HL-60 (cell line): ENCODE data around the gene CBX1.

ENCODE experiments used
- CTCF ChIP-seq: IDR thresholded peaks from one replicate; pipeline ENCODE4 v1.5.1; 2011; ENCODE audit warnings: low read length, control low read depth, inconsistent platforms; ENCODE audit not compliant: insufficient read depth
- GABPA ChIP-seq: IDR thresholded peaks from 2 replicates; pipeline ENCODE4 v1.6.1; 2012; ENCODE audit warnings: low read depth
- POLR2AphosphoS5 ChIP-seq: IDR thresholded peaks from 2 replicates; pipeline ENCODE4 v1.6.1; 2012; ENCODE audit warnings: low read depth
- SPI1 ChIP-seq: IDR thresholded peaks from 2 replicates; pipeline ENCODE4 v1.6.1; 2012; ENCODE audit warnings: low read depth, mild to moderate bottlenecking, borderline replicate concordance
- TF ChIP-seq, protein P1 (sequence below): IDR thresholded peaks from 2 replicates; pipeline ENCODE4 v1.6.1; 2012; ENCODE audit warnings: low read depth; ENCODE audit not compliant: insufficient replicate concordance

DNA sequence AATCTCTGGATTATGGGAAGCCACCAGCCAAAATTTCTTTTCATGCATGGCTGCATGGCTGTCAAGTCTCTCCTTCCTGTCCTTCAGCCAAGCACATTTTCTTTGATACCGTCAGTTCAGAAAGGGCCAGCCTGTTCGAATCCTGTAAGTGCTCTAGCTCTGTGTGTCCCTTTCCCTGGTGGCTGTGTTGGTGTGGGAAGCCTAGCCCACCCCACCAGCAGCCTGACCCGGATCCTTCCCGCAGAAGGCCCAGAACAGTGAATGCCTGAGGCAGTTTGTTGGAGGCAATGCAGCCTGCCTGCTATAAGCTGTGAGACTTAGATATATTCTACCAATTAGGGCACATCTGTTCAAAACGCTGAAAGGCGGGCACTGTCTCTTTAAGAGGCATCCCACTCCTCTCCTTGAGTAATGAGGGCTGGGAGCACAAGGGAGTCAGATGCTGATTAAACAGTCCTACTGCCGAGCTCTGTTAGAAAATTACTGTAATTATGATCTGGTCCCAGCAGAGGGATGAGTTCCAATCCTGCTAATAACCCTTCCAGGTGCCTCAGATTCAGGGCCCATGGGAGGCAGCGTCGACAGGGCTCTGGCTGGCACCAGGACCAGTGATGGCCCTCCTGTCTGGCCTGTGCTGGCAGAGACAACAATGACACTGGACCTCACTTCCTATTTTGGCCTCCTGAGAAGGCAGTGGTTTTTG, 24.7 kb upstream of the CBX1 start:
- no peak for TF ChIP-seq POLR2AphosphoS5
- no peak for TF ChIP-seq CTCF
- no peak for TF ChIP-seq GABPA
- TF ChIP-seq, protein P1, sequence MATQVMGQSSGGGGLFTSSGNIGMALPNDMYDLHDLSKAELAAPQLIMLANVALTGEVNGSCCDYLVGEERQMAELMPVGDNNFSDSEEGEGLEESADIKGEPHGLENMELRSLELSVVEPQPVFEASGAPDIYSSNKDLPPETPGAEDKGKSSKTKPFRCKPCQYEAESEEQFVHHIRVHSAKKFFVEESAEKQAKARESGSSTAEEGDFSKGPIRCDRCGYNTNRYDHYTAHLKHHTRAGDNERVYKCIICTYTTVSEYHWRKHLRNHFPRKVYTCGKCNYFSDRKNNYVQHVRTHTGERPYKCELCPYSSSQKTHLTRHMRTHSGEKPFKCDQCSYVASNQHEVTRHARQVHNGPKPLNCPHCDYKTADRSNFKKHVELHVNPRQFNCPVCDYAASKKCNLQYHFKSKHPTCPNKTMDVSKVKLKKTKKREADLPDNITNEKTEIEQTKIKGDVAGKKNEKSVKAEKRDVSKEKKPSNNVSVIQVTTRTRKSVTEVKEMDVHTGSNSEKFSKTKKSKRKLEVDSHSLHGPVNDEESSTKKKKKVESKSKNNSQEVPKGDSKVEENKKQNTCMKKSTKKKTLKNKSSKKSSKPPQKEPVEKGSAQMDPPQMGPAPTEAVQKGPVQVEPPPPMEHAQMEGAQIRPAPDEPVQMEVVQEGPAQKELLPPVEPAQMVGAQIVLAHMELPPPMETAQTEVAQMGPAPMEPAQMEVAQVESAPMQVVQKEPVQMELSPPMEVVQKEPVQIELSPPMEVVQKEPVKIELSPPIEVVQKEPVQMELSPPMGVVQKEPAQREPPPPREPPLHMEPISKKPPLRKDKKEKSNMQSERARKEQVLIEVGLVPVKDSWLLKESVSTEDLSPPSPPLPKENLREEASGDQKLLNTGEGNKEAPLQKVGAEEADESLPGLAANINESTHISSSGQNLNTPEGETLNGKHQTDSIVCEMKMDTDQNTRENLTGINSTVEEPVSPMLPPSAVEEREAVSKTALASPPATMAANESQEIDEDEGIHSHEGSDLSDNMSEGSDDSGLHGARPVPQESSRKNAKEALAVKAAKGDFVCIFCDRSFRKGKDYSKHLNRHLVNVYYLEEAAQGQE, result no peak
- TF ChIP-seq SPI1, result no peak
